Kidney epithelial cell (primary cell): ENCODE results near the gene ANKRD36C. TPM values are rescaled to one million over a fixed set of nuclear protein-coding genes. Genes with fewer than 3 reads are reported as not detected.
"Not testable (repeated sequence)": the region's sequence is repeated elsewhere in the genome, so short reads cannot be mapped to it uniquely, and the experiment has no call there.

Experiments
- DNase-seq: peaks from one replicate; pipeline ENCODE4 v3.0.0-alpha.2; 2010; ENCODE audit warnings: low read depth
- H3K27me3 ChIP-seq: 2 replicates; pipeline ENCODE4 v1.6.0; 2011; ENCODE audit warnings: low read length; ENCODE audit not compliant: control insufficient read depth, insufficient read depth
- H3K36me3 ChIP-seq: 2 replicates; pipeline ENCODE4 v1.5.1; 2011; ENCODE audit warnings: low read length; ENCODE audit not compliant: control insufficient read depth, insufficient read depth
- H3K4me3 ChIP-seq: 2 replicates; pipeline ENCODE4 v1.5.1; 2011; ENCODE audit warnings: low read depth, mild to moderate bottlenecking, control low read depth, low read length
- CTCF ChIP-seq: IDR thresholded peaks from 2 replicates; pipeline ENCODE4 v1.5.1; 2011; ENCODE audit warnings: mild to moderate bottlenecking, moderate library complexity, low read length, control low read depth, inconsistent platforms; ENCODE audit not compliant: insufficient read depth, poor library complexity, severe bottlenecking
- total RNA-seq: library from RNA; depleted of rRNA; stranded (reverse); fragments of >200 nt; gene quantifications from 2 replicates; pipeline ENCODE4 v1.2.3, GENCODE V29; 2015

ANKRD36C gene
- 14.0 and 19.0 TPM in 2 replicates for total RNA-seq

DNA sequence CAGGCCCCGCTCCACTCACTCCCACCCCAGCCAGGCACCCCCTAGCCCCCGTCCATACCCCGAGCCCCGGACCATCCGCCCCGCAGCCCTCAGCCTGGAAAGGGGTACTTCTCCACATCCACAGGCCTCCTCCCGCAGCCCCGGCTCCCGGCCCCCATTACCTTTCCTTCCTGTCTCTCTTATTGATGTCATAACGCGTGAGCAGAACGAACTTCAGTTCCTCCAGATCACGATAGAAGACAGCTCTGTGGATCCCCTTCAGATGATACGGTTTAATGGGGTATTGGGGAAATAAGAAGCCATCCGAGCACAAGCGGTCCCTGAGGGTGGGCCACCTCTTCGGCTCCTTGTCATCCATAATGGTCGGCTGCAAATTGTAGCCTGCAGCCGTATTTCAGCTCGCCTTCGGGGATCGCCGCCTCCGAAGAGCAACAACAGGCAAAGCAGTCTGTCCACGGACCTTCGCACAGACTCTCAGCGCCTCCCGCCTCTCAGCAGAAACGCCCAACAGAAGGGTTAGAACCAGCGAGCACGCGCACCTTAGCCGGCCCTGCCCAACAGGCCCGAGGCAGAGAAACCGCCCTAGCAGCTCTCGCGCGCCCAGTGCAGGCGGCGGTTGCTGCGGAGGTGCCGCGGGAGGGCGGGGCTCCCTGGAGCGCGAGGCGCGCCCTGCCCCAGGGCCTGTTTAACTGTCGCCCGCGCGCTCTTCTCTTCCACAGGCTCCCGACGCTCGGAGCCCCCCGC is at the start of gene ANKRD36C:
TSS of gene ANKRD36C (minus strand) at position 474 of the 744 bp plus-strand sequence. CDS start at position 358, 116 bp downstream.
- not testable (repeated sequence) for H3K27me3 ChIP-seq

GRCh38 chr2:96035554-96035953 is 43.9 kb upstream of the ANKRD36C start:
- H3K4me3 ChIP-seq, H3K27me3 ChIP-seq, DNase-seq, H3K36me3 ChIP-seq: not testable (repeated sequence)

More for the DNA sequence above, at the start of gene ANKRD36C:
- H3K4me3 ChIP-seq: peak within 1 kb of the TSS; percentile 66
- not testable (repeated sequence) for DNase-seq, H3K36me3 ChIP-seq

DNA sequence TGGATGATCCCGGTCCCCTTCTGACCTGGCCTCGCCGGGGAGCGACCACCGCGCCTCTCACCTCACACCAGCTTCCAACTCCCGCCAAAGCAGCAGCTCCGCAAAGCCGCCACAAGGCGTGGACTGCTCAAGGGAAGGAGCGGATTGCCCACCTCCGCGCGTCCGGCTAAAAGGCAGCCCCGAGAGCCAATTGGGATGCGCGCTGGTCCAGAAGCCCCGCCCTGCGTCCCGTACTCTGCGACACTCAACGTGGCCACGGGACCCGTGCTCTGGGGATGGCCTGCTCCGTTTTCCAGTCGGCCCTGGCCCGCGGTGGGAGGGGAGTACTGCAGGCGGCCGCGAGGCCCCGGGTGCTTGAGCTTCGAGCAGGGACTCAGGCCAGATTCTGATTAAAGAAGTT is 43.2 kb upstream of the ANKRD36C start, which contains the start of gene GPAT2:
TSS of gene GPAT2 (minus strand) at position 125 of the 400 bp plus-strand sequence. CDS start 2,557 bp downstream, outside the sequence.
- DNase-seq, H3K4me3 ChIP-seq, H3K36me3 ChIP-seq, H3K27me3 ChIP-seq: not testable (repeated sequence)

- H3K36me3 ChIP-seq: not testable (repeated sequence)
These were observed 42.4 kb upstream of the ANKRD36C start for GRCh38 chr2:96033997-96034396.

GRCh38 chr2:96027725-96028325 is 36.2 kb upstream of the ANKRD36C start:
- not testable (repeated sequence) for DNase-seq

More at GRCh38 chr2:96033997-96034396, 42.4 kb upstream of the ANKRD36C start:
- H3K27me3 ChIP-seq, H3K4me3 ChIP-seq, DNase-seq: not testable (repeated sequence)

DNA sequence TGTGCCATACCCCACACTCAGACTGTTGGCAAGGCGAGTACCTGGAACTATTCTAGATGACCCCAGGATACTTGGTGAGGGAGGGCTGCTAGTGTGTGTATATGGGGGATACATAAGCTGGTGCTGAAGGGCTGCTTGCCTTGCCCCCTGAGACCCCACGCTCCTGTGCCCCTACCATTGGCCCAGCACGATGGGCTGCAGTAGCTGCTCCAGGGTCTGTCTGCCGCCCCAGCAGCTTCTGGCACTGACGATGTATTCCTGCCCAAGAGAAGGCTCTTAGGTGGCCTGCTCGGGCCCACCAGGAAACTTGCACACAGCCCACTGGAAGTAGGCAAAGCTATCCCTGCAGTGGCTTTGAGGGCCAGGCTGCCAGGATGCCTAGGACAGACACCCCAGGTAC is 34.1 kb upstream of the ANKRD36C start:
- not testable (repeated sequence) for H3K36me3 ChIP-seq, DNase-seq, H3K27me3 ChIP-seq, H3K4me3 ChIP-seq

More at GRCh38 chr2:96027725-96028325, 36.2 kb upstream of the ANKRD36C start:
- H3K4me3 ChIP-seq, H3K27me3 ChIP-seq, H3K36me3 ChIP-seq: not testable (repeated sequence)

DNA sequence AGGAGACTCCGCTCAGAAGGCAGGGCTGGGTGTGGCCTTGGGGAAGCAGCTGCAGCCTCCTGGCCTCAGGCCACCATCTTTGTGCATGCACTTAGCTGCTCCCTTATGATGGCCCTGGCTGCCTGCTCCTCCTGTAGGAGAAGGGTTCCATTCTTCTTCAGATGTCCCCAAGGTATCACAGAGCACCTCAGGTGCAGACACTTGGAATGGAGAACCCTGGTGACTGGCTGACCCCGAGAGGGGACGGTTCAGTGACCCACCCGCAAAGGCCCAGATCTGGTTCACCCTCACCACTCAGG is 33.5 kb upstream of the ANKRD36C start:
- H3K4me3 ChIP-seq: no peak overlapping the region
- no peak for DNase-seq

DNA sequence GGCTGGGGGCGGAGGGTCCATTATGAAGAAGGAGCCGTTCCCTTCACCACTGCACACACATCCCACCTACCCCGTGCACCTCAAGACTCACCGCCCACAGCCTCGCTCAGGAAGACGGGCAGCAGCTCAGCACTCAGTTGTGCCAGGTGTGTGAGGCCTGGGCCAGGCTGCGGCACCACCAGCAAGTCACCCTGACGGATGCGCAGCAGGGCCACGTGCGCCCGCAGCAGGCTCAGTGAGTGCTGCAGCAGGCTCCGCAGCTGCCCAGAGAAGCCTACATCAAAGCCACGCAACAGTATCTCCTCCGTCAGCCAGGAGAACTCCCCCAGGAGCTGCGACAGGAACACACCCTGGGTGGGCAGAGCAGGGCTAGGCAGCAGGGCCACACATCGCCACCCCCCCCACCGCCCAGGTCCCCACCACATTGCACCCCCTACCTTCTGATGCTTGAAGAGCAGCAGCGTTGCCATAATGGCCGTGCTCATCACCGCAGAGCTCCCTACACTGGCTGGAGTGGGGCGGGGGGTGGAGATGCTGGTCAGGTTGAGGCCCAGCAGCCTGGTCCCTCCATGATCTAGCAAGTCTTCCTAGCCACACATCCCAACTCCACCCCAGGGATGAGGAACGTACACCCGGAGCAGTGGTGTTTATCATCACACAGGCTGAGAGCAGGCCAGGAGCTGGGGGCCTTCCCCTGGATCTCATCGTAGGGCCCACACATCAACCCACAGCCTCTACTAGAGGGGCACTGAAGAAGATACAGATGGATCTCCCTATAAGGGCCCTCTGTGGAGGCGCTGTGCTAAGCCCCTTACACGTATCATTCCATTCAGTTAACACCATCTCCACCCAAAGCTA is 32.9 kb upstream of the ANKRD36C start:
- no peak for TF ChIP-seq CTCF
- no peak for DNase-seq

More for the DNA sequence above, 33.5 kb upstream of the ANKRD36C start:
- no peaks in the 10 kb centered on the region for H3K36me3 ChIP-seq
- TF ChIP-seq CTCF: no peak
- no peaks in the 10 kb centered on the region for H3K27me3 ChIP-seq

GRCh38 chr2:96023701-96024100 is 32.1 kb upstream of the ANKRD36C start:
- H3K4me3 ChIP-seq, DNase-seq, H3K36me3 ChIP-seq, H3K27me3 ChIP-seq: not testable (repeated sequence)

More for the DNA sequence above, 32.9 kb upstream of the ANKRD36C start:
- H3K27me3 ChIP-seq: no peaks in the 10 kb centered on the region
- no peak overlapping the region for H3K4me3 ChIP-seq
- H3K36me3 ChIP-seq: no peaks in the 10 kb centered on the region
